NCI-H1105 treated with DMSO at 0.1 percent for 48 hours (cell line): Measurements from ENCODE around the gene DPCD.

ENCODE experiments used
- DNase-seq: peaks from one replicate; lab custom pipeline; 2025; lab: John Stamatoyannopoulos, UW

The DPCD gene

DNA sequence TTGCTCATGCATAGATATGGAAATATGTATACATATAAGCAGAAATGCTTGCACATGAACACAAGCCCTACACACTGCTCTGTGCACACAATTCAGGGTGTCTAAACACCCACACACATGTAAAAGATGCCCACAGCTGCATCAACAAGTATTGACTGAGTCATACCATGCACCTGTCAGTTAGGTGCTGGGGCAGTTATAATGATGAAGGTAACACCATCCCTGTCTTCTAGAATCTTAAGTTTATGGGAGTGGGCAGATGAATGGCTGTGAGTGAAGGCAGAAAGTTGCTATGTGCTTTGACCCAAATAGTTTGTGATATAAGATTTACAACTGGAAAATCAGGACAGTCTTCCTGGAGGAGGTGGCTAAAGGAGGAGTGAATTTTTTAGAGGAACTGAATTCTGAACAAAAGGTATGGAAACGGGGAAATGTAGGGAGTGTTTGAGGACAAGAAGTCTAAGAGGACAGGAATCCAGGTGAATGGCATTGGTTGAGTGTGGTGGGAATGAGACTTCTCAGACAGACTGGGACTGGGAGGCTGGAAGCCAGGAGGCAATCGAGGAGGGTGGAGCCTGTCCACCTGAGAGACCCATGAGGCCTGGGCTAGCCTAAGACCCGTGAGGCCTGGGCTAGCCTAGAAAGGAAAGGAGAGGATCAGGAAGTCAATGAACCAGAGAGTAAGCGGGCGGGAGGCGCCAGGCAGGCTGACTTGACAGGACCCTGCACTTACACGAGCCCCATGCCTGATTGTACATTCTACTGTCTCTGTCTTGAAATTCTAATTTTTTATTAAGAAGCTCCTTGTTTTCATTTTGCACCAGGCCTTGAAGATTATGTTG lies 20.7 kb upstream of the DPCD start:
- DNase-seq = no peak

DNA sequence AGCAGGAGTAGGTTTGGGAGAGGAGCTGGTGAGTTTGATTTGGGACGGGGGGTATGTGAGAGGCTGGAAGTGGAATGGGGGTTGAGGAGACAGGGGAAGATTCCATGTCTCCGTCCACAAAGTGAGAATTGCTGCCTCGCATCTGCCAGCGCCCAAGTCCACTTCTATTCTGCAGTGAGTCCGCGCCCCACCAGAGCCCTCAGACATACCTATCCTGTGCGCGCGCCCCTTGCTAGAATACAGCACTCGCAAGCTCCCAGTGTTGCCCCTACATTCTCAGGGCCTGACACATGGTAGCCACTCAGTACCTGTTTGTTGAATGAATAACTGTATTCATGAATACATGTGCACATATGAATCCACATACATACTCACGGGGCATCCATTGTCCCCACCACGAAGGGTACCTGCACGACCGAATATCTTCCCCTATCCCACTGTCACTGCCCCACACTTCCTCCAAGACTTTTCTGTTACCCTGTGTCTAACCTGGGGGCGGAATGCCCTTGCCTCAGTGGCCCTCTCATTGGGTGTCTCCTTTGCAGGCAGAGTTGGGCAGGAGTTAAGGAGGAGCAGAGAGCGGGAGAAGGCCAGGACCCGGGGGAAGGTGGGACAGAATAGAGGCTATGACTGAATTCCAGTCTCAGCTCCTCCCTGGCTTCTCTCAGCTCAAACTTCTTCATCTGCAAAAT lies 19.9 kb upstream of the DPCD start:
- no peak for DNase-seq

DNA sequence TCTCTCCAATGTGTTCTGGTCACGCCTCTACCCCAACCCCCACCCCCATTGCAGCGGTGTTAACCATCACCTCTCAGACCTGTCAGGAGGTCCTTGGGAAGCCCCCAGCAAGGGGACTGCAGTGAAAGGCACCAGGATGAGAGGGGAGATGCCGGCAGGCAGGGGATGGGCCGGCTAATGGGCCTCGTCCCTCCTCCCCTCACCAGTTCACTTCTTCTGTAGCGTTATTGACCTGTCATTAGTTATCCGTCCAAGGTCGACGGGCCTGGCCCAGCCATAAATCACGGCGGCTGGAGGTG lies 18.8 kb upstream of the DPCD start:
- no peak for DNase-seq

DNA sequence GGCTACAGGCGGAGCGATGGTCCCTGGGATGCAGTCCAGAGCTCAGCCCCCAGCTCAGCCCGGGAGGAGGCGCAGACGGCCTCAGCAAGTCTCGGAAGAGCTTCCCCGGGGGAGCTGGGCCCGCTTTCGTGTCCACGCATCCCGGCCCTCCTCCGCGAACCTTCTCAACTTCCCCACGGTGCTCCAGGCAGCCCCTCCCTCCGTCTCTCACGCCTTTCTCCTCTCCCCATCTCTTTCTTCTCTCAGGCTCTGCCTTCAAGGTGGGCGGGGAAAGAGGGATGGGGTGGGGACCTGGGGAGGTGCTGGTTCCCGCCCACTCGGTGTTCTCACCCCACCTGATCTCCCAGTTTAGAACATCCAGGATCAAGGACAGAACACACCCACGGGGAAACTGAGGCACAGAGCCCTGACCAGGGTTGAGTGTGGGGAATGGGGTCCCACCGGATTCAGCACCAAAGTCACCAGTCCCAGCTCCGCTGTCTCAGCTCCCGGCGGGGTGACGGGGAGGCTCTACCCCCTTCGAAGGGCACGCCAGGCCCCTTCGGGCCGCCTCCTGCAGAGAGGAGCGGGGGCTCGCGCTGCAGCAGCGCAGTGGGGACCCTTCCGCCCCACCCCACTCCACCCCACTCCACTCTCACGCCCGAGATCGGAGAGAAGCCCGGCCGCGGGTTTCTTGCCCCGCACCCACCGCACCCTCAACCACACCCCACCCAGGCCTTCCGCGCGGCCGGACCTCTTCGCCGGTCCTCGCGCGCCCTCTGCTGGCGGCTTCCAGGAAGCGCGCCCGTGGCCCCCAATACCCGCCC lies 18.3 kb upstream of the DPCD start:
- peak; percentile 54 for DNase-seq

DNA sequence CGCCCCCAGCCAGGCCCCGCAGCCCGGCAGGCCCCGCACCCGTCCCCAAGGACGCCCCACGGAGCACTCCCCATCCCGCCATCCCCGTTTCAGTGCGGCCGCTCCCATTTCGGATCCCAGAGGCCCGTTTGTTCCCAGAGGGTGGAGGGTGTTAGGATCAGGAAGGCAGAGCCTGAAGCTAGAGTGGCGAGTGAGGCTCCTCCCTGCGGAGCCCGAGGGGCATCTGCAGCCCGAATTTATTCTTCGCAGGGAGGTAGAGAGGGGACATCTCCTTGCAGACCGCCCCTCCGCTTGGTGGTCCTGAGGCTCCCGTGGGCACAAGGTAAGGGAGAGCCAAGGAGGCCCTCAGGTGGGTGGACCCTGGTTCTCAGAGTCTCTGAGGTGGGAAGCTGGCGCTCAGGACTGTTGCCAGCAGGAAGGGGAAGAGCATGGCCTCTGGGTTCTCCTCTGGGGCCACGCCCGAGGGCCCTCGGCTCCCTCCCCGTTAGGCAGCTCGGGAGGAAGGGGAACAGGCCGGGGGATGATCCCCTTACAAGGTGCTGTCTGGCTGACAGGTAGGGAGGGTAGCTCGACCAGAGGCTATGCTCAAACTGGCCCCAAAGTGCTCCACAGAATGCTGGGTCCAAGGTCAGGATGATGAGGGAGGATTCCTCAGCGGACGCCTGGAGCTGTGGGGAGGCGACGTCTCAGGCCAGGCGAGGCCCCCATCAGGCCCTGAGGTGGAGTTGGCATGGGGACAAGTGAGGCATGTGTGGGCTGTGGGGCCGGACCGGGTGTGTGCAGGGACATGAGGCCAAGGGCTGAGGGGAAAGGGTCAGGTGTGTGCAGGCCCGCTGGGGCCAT lies 17.5 kb upstream of the DPCD start:
- peak; percentile 21 for DNase-seq

DNA sequence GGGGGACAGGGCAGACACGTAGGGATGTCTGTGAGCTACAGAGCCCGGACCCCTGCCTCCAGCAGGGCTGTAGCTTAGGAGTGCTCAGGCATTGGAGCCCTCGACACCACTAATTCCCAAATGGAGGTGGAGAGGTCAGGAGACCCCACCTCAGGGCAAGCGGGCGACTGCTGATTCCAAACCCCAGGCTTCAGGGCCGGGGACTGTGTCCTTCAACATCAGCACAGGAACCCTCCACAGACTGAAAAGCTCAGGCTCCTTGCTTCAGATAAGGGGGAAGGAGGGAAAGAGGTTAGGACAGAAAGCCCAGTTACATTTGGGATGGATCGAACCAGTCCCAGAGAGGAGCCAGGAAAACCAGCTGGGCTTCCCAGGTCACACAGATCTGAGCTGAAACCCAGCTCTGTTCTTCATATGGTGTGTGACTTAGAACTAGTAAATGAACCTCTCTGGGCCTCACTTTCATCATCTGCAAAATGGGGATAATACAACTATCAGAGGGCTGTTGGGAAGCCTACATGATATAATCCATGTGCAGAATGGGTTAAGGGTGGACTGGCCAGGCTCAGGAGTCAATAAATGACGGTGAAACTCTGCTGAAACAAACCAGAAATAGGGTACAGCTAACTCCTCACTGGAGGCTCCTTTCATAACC lies 16.7 kb upstream of the DPCD start:
- DNase-seq = no peak

DNA sequence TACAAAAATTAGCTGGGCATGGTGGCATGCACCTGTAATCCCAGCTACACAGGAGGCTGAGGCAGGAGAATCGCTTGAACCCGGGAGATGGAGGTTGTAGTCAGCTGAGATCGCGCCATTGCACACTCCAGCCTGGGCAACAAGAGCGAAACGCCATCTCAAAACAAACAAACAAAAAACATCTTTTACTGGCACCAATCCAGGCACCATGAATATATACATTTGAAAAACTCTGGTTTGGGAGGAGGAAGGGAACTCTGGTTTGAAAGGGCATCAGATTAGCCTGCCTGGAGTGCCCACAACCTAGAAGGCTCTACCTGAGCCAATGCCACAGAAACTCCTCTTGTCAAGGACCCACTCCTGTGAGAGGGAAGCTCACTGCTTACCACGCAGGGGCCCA lies 16.0 kb upstream of the DPCD start:
- no peak for DNase-seq

DNA sequence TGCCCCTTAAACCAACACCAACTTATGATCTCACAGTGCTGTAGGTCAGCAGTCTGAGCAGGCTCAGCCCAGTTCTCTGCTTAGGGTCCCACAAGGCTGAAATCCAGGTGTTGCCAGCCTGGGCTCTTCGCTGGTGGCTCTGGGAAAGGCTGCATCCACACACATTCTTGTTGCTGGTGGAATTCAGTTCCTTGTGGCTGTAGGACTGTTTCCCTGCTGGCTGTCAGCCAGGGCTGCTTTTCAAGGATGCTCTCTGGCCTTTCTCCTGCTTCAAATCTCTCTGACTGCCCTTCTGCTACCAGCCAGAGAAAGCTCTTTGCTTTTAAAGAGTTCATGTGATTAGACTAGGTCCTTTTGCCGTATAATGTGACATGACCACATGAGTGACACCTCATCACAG lies 15.3 kb upstream of the DPCD start:
- no peak for DNase-seq

DNA sequence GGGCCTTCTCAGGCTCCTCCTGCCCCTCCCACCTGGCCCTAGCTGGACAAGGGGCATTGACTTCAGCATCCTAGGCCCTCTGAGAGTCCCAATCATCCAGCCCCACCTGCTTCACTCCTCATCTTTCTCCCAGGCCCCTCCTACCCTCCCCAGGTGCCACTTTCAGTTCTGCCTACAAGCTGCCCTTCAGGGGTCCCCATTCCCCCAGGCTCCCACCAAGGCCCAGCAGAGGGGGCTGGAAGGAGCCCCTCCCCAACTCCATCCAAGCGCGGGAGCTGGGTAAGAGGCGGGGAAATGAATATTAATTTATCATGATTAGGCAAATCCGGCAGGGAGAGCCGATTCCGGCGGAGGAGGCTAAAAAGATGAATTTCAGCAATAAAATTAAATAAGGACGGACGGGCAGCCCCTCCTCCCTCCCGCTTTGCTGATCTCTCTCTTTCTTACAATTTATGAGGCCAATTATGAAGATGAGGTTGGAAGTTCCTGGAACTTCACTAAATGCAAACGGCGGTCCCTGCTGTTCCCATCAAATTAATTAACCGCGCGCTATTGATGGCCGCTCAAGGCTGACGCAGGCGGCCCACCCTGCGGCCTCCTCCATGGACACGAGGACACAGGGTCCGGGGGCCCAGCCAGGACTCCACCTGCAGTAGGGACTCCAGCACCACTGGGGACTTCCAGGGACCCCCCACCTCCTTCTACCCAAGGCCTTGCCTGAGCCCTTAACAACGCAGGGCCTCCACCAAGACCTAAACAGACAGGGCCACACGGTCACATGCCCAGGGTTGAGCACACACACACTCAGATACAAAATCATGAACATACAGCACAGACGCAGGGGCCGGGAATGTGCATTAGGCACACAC lies 14.0 kb upstream of the DPCD start:
- DNase-seq = no peak

DNA sequence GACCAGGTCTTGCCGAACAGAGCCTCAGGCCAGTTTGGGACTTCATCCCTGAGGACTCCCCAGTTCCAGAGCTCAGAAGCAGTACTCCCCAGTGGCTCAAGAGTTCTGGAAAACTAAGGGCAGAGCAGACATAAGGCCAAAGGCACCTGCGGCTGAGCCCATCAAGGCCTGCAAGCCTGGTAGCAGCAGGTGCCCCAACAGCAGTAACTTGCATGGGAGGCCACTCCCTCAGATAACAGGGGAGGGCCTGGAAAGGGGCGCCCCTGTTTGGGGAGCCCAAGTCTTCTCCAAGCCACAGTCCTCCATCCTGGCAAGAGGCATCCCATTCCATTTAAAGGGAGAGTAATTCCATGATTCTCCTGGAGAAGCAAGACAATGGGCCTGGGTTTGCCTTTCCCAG lies 13.0 kb upstream of the DPCD start:
- DNase-seq = no peak

DNA sequence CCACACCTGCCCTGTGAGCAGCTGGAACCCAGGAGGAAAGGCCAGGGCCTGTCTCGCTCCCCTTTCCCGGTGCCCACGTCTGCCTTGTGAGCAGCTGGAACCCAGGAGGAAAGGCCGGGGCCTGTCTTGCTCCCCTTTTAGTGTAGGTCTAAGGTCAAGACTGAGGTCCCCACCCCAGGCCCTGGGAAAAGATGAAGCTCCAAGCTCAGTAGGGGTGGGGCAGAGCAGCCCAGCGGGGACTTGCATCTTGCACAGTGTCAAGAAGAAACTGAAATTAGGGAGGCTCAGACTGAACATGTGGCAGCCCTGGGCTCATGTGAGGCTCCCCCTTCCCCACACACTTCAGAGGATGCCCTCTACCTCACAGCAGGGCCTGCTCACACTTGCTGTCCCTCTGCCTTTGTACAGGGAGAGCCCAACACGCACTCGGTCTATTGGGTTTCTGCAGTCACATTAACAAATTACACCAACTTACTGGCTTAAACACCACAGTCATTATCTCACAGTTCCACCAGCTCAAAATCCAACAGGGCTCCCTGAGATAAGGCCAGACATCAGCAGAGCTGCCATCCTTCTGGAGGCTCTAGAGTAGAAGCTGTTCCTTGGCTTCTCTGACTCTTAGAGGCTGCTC lies 12.4 kb upstream of the DPCD start:
- no peak for DNase-seq

DNA sequence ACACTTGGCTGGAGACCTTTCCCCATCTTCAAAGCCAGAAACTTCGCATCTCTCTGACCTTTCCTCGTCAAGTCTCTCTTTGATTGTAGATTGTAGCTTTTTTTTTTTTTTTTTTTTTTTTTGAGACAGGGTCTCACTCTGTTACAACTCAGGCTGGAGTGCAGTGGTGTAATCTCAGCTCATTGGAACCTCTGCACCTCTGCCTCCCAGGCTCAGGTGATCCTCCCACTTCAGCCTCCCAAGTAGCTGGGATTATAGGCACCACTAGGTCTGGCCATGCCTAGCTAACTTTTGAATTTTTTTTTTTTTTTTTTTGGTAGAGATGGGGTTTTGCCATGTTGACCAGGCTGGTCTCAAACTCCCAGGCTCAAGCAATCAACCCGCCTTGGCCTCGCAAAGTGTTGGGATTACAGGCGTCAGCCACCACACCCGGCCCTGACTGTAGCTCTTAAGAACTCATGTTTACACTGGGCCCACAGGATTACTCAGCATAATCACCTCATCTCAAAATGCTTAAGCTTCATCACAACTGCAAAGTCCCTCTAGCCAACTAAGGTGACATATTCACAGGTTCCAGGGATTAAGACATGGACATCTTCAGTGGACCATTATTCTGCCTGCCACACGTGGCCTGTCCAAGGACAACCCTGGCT lies 11.8 kb upstream of the DPCD start:
- DNase-seq = no peak

DNA sequence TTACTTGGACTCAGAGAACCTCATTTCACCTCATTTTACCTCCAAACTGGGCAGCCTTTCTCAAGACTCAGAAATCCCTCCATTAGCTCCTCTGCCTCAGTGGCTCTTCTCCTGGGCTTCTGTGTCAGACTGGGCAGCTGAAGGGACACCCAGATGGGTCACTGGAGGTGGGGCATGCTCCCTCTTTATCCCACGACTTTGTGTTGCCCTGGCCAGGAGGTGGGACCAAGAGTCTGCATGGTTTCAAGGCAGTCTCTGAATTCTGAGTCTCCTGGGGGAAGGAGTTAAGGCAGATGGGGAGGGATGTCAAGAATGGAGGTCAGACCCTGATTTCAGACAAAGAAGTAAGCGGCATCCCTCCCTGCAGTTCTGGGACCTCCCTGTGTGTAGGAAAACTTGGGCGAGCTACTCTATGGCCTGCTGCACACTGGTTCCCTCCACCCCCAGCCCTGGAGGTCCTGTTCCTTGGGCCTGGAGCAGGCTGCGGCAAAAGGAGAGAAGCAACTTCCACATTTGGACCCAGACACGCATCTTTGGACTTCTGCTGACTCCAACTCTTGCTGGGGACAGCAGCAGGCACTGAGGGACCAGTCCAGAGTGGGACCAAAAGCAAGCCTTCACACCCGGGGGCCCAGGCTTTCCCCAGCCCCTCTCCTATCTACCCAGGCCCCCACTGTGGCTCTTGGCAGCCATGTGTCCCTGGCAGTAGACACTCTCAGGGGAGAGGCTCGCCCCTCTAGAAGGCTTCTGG lies 10.8 kb upstream of the DPCD start:
- no peak for DNase-seq

DNA sequence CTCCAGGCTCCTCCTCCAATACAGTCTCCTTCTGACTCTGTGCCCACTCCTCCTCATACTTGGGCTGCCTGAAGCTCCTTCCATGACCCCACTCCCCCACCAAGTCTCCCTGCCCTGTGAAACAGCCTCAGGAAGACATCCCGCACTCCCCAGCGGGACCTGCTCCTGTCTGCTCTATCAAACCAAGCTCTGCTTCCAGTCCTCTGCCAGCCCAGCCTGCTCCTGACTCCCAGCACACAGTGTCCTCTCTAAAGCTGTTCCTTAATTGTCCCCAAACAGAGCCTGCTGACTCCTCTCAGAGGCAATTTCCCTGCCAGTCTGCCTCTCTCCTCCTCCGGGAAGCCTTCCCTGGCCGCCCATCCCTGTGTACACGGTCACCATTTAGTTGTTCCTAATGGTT lies 9.9 kb upstream of the DPCD start:
- no peak for DNase-seq

DNA sequence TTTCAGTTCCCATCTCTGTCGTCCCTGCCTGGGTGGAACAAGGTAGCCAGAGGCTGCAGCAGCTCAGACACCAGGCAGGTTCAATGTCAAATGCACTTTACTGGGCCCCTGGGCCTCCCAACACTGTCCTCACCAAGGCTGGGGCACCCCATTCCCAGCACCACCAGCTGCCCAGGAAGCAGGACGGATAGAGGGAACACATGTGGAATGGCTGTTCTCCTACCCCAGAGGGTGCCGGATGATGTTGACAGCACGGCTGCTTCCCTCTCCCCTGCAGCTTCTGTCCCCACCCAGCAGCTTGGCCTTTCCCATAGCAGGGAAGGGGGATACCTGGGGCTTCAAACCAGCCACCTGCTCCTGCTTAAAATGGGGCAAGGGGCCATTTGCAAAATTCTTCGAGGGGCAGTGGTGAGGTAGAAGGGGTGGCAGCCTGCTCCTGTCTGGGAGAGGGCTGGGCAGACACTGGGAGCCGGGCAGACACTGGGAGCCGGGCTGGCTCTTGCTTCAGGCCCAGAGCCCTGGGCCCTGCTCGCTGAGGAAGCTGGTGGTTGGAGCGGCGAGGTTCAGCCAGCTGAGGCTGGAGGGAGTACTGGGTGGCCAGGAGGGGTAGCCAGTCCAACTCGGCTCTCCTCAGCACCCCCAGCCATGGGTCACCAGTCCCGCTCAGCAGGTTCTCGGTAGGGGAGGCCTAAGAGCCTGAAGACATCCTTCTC lies 9.2 kb upstream of the DPCD start:
- no peak for DNase-seq

DNA sequence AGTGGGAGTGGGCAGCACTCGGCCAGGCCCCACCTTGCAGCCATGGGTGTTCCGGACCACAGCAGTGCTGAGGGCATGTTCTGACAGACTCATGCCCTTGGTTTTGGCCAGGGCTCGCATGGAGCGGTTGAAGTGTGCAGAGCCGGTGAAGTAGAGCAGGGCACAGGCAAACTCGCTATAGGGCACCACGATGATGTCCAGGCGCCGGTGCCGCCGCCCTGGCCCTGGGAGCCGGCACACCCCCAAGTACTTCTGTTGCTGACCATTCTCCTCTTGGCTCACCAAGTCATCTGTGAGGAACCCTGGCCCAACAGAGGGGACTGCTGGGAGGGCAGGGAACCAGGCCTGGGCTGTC lies 8.6 kb upstream of the DPCD start:
- DNase-seq = no peak

DNA sequence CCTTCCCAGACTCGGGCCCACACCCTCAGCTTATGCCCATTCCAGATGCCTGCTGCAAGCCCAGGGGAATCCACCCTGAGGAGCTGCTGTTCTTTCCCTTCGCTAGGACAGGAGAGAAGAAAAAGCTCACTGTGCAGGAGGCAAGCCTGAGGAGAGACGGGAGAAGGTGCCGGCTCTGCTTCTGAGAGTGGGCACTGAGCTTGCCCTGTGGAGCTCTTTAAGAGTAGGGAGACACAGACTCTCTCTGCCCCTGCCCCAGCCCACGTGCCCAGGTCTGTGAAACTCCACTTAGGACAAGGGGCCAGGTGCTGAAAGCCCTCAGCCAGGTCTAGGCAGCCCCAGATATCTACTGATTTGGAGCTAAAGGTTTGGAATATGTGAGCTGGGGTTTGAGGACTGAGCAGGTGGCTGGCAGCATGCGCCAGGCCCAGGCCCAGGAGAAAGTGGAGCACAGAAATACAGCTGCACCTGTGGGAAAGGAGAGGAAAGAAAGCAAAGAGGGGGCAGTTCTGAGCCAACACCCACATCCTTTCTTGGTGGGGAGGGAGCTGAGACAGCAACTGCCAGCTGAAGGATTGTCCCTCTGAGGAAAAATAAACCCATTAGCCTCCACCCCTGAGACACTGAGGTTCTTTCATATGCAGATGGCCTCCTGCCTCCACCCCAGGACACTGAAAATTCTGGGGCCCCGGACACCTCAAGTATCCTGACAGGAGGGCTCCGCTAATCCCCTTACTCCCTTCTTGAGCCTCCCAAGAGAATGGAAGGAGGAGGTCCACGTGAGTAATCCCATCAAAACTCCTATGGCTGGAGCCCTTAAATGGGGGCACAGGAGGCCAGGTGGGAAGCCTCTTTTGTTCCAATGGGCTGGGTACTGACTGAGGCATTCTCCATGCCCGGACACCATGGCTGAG lies 7.4 kb upstream of the DPCD start:
- DNase-seq = no peak
